ENCODE measurements around the gene RANGAP1.
A peak's percentile ranks its signal among the peaks of the same experiment; 100 is the strongest.
"Not testable (repeated sequence)": the region's sequence is repeated elsewhere in the genome, so short reads cannot be mapped to it uniquely, and the experiment has no call there.

Gene RANGAP1

DNA sequence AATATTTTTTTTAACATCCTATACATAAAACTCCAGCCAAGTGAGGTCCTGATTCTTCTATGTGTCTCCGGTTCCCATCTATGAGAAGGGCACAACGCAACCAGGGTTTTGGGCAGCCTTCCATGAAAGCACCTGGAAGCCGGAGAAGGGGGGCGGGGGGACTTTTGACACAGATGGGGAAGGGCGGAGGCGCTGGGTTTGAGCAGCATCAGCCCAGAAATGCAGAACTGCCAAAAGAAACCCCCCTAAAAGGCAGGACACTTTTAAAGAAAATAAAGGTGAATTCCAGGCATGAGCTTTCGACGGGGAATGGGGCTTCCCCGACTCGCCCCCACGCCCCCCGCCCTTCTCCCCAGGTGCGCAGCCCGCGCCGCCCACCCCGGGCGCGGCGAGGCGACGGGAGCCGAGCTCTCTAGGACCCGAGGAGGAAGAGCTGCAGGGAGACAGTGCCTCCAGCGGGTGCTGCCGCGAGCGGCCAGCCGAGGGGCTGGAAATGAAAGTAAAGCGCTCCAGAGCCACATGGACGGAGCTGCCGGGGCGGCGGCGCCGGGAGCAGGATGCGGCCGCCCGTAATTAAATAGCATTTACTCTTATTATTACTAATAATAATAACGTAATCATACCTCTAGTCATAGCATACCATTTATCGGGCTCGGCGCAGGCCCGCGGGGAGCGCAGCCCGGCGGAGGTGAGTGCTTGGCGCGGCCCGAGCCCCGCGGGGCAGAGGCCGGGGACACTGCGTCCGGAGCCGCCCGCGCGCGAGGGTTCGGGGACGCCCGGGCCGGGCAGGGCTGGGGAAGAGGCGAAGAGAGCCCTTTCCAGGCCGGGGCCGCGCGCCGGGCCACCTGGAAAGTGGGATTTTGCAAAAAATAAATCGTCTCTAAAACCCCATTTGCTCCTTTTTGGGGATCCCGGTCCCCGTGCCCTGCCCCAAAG lies 15.4 kb upstream of the RANGAP1 start, which contains the start of gene ZC3H7B:
ZC3H7B (plus strand) TSS at position 441 of the 936 bp plus-strand sequence. CDS start 19,136 bp downstream, outside the sequence.
- peak; percentile 71 for DNase-seq (ENCODE audit: low spot score)

DNA sequence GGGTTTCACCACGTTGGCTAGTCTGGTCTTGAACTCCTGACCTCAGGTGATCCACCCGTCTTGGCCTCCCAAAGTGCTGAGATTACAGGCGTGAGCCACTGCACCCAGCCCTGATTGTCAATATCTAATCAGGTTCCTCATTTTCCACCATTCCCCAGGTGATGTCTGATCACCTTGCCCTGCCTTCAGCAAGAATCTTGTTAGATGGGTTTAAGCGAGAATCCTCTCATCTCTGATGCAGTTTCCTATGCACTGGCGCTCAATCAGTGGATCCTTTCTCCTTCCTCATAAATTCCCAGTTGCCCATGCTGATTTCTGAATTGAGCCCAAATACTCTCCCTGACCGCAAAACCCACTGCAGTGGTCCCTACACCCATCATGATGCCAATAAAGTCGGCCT lies 14.7 kb upstream of the RANGAP1 start:
- no peak for DNase-seq (ENCODE audit: low spot score)

GRCh38 chr22:41296826-41297667 lies 11.1 kb upstream of the RANGAP1 start:
- no peak for DNase-seq (ENCODE audit: low spot score)

DNA sequence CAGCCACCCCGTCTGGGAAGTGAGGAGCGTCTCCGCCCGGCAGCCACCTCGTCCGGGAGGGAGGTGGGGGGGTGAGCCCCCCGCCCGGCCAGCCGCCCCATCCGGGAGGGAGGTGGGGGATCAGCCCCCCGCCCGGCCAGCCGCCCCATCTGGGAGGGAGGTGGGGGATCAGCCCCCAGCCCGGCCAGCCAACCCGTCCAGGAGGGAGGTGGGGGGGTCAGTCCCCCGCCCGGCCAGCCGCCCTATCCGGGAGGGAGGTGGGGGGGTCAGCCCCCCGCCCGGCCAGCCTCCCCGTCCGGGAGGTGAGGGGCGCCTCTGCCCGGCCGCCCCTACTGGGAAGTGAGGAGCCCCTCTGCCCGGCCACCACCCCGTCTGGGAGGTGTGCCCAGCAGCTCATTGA lies 8.8 kb upstream of the RANGAP1 start:
- not testable (repeated sequence) for DNase-seq (ENCODE audit: low spot score)

DNA sequence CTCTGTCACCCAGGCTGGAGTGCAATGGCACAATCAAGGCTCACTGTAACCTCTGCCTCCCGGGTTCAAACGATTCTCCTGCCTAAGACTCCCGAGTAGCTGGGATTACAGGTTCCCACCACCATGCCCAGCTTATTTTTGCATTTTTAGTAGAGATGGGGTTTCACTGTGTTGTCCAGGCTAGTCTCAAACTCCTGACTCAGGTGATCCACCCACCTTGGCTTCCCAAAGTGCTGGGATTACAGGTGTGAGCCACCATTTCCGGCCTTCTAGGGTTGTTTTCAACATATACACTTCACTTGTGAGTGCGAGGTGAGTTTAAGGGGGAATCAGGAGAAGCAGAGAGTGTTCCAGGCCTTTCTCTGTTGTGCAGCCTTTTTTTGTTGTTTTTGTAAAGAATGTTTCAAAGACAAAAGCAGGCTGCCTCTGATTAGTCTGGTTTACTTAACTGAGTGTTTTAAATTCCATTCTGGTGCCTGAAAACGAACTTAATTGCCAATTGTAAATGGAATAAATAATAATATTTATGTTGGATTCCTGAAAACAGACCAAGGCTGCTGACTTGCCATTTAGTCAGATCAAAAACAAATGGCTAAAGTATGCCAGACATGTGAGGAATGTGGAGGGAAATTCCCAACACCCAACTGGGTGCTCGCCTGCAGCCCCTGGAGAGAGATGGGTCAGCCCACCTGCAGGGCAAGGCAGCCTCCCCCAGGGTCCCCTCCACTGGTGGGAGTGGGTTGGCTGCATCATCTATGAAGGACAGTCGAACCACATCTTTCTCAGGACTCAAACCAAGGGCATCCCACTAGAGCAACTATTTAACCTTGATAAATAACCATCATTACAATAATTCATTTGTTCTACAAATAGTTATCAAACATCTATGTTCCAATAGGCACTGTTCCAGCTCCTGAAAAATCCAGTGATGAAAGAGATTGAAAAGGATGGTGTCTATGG lies 4.6 kb upstream of the RANGAP1 start:
- DNase-seq (ENCODE audit: low spot score): peak; percentile 71

DNA sequence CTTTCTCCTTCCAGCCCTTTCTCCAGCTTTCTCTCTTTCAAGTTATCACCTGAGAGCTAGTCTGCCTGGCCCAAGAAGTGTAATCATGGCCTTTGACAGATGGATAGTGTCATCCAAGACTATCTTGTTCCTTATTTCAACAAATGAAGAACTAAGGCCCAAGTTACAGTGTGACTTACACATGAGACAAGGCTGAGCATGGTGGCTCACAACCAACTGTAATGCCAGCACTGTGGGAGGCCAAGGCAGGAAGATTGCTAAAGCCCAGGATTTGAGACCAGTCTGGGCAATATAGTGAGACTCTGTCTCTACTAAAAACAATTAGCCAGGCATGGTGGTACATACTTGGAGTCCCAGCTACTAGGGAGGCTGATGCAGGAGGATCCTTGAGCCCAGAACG lies 3.7 kb upstream of the RANGAP1 start:
- DNase-seq (ENCODE audit: low spot score): no peak

DNA sequence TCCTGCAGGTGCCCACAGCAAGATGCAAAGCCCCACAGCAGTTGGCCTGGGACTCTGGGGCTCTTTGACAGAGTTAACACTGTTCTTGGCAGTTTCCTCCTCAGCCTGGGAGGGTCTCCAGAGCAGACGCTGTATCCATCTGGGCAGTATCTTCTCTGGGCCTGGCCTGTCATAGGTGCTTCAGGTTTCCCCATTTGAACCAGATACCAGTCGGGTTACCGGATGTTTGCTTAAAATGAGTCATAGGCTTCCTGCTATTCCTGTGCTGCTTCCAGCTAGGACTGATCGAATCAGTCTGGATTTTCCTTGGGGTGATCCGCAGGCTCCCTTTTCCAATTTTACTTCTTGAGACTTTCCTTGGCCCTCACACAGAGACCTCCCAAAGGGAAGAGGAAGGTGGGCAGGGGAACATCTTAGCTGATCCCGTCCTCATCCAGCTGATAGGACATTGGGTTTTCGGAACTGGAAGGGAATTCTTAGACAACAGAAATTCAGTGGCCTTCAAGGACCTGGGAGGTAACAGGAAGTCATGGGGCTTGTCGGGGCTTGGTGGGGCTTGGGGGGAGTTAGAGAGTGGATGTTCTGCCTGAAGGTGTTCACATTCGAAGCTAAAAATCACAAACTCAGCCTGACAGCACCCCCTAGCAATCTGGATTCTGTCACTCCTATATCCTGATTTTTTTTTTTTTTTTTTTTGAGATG lies 2.4 kb upstream of the RANGAP1 start:
- peak; percentile 85 for DNase-seq (ENCODE audit: low spot score)

GRCh38 chr22:41286639-41287091 lies 678 bp upstream of the RANGAP1 start:
- peak; percentile 78 for DNase-seq (ENCODE audit: low spot score)

GRCh38 chr22:41285441-41285819 lies 557 bp downstream of the RANGAP1 start:
- DNase-seq (ENCODE audit: low spot score): peak; percentile 92

DNA sequence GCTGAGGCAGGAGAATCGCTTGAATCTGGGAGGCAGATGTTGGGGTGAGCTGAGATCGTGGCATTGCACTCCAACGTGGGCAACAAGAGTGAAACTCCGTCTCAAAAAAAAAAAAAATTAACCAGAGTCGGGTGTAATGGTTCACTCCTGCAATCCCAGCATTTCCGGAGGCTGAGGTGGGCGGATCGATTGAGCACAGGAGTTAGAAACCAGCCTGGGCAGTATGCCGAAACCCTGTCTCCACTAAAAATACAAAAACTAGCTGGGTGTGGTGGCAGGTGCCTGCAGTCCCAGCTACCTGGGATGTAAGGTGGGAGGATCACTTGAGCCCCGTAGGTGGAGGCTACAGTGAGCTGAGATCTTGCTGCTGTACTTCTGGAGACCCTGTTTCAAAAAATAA lies 1.5 kb downstream of the RANGAP1 start:
- no peak for DNase-seq (ENCODE audit: low spot score)

DNA sequence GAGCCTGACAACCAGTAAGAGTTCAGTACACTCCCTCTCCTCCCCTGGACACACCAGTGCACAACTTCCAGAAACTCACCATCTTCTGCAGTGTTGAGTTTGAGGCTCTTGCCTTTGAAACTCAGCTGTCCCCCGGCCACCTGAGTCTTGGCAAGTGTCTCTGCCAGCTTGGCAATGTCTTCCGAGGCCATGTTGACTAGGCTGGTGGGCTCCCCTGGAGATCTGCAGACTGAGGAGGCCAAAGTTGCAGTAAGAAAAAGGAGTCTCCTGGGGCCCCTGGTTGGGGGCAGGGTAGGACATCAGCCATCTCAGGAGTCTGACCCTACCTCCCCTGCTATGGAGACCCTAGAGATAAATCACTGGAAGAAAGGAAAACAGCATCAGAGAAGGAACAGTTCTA lies 5.1 kb downstream of the RANGAP1 start:
- DNase-seq (ENCODE audit: low spot score): no peak

DNA sequence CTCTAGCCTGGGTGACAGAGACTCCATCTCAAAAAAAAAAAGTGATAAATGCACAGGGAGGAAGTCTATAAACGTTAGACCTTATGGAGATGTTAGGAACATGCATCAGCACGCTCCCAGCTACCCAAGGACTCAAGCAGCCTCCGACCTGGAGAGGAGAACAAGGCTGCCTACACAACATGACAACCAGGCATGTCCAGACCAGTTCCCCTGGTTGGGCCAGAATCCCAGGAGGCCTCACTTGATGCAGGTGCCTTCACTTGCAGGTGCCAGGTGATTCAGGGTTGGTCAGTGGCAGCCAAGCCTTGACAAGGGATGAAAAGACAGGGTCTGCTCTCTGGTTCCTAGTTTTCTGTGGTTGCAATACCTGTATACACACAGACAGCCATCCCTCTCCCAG lies 5.9 kb downstream of the RANGAP1 start:
- DNase-seq (ENCODE audit: low spot score): no peak

- DNase-seq (ENCODE audit: low spot score): no peak
Measured at GRCh38 chr22:41274856-41275255, 11.1 kb downstream of the RANGAP1 start.

DNA sequence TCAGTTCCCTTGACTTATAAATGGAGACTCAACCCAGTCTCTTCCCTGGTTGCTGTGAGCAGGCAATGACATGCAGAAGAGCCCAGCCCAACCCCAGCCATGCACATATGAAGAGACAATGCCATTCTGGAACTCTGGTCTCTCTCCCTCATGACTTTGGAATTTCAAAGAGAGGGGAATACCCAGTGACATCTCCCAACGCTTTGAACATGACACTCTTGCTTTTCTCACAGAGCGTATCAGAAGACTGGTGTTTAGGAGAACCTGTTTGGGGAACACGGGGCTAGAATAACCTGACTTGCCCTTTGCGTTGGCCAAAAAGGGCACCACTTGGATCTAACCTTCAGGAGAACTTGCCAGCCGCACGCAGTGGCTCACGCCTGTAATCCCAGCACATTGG lies 12.9 kb downstream of the RANGAP1 start:
- DNase-seq (ENCODE audit: low spot score): no peak

DNA sequence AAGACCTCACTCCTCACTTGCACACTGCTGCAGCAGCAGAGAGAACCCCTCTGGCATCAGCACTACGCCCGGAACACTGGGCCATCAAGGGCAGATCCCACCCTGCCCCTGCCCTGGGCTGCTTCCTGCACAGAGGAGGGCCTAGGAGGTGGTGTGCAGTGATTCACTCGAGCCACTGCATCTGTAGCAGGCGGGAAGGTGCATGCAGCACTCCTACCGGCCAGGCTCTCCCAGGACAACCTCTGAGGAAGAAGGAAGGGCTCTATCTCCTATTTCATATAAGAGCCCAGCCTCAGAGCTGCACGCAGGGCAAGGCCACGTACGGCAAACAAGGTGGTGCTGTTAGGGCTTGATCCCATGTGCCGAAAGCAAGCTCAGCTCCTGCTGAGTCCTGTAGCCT lies 14.2 kb downstream of the RANGAP1 start:
- DNase-seq (ENCODE audit: low spot score): no peak

- no peak for DNase-seq (ENCODE audit: low spot score)
Measured at GRCh38 chr22:41267958-41268357, 18.0 kb downstream of the RANGAP1 start.

- DNase-seq (ENCODE audit: low spot score): no peak
Measured at GRCh38 chr22:41264408-41264941, 21.5 kb downstream of the RANGAP1 start.

- no peak for DNase-seq (ENCODE audit: low spot score)
Measured at GRCh38 chr22:41263704-41264103, 22.3 kb downstream of the RANGAP1 start.

DNA sequence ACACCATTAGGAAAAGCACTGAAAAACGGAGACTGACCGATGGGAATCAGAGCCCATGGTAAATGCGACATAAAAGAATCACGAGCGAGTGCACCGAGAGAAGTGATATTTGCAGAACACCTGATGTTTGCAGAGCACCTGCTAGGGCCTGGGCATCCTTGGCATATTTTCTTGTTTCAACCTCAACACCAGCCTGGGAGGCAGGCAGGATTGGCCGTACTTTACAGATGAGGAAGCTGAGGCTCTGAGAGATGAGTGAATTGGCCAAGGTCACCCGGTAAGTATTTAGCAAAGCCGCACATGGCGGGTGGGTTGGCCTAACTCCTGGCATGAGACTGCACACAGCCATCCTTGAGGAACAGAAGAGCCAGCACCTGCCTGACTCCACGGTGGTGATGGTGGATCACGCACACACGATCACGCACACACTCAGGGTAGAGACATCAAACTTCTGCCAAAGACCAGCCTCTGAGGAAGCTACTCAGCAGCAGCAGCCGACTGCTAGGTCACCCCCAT lies 23.7 kb downstream of the RANGAP1 start:
- no peak for DNase-seq (ENCODE audit: low spot score)

DNA sequence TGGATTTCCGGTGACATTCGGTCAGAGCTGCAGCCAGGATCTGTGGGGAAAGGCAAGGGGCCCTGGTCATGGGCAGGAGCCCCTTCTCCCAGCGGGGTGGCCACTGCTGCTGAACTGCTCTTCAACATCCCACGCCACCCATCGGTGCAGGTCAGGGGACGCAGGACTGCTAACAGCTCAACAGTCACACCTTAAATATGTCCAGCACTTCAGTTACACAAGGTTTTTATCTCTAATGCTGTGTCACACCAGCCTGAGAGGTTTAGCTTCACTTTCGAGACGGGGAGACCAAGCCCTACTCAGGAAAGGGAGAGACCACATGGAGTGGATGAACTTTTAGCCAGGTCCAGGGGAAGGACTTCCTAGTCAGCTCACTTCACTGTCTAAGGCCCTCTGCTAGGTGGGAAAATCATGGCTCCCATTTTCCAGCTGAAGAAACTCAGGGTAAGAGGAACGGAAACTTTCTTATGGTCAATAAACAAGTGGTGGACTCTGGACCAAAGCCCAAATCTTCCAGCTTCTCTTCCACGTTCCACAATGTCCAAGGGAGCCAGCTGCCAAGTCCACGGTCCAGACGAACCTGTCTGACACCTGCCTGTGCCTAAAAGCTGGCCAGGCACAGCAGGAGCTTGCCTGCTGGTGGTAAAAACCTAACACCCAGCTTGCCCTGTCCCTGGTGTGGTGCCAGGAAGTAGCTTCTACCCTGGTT lies 24.3 kb downstream of the RANGAP1 start:
- no peak for DNase-seq (ENCODE audit: low spot score)

All from kidney capillary endothelial cell (primary cell).